Measurements from ENCODE around the gene MEIS2. TPM values are rescaled to one million over a fixed set of nuclear protein-coding genes. Genes with fewer than 3 reads are reported as not detected.

The MEIS2 gene
- total RNA-seq, 1 experiment from 2014 or later = 23.1 TPM

DNA sequence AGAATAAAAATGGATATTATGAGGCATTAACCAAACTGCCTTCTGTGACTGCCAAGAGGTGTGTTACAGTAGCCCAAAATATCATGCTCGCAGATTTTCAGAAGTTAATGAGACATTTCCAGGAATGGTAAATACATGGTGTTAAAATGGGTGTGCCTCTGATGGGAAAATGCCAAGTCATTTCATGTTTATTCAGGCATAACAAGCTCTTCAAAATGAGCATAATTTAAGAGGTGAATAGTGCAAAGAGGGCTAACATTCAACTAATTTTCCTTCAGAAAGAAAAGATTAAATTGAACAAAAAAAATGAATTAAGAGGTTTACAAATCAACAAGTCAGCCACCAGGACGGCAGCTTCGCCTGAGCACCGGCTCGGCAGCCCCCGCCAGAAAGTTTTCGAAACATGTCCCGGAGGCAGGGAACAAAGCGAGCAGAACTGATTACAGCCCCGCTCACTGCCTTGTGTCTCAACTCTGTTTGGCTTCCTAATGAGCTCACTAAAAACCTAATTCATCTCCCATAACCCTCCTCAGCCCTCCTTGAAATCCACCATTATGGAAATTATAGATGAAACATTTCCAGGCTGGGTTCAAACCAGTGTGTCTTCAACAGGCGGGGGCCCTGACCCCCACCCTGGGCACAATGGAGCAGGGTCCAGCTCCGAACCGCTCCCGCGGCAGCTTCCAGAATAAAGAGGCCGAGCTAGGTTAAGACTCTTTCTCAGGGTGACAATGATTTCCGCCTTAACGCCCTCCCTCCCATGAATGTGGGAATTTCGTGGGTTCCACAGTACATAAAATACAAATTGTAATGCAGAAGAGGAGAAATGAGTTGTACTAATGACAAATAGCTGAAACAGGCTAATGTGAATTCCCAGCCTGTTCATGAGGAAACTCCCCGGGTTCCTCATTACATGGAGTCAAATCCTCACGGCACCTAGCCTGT lies 43.9 kb downstream of the MEIS2 start:
- DNase-seq = no peak
- H3K36me3 Mint-ChIP-seq (ENCODE audit: insufficient read depth, unreplicated experiment) = no peaks in the 10 kb centered on the region
- no peak overlapping the region for H3K27ac Mint-ChIP-seq (ENCODE audit: unreplicated experiment)
- CTCF ChIA-PET = no interaction called here
- no peak for TF ChIP-seq CTCF (IDR thresholded peaks at IDR 0.05; ENCODE audit: unreplicated experiment)
- intact Hi-C loops (cut with micrococcal nuclease; ENCODE audit: unreplicated experiment) = loop anchor here (5.0 kb wide), 1 partner anchor 46 kb away; the partner anchor contains the start of gene MEIS2
- H3K4me3 Mint-ChIP-seq (ENCODE audit: low read depth, unreplicated experiment) = no peak overlapping the region
- no peaks in the 10 kb centered on the region for H3K27me3 Mint-ChIP-seq (ENCODE audit: unreplicated experiment)
- H3K4me1 Mint-ChIP-seq (ENCODE audit: low read depth, unreplicated experiment) = no peaks in the 10 kb centered on the region
- H3K9me3 Mint-ChIP-seq (ENCODE audit: low read depth, unreplicated experiment) = no peaks in the 10 kb centered on the region
- BruUV-seq (replicated peaks) = no TSS peak

- intact Hi-C loops (cut with micrococcal nuclease; ENCODE audit: unreplicated experiment) = loop anchor here (5.0 kb wide), 1 partner anchor 47 kb away; the partner anchor contains the start of gene MEIS2
Observed at GRCh38 chr15:37055481-37055880, 44.9 kb downstream of the MEIS2 start.

GRCh38 chr15:37054336-37054735 lies 46.0 kb downstream of the MEIS2 start:
- DNase-seq = no peak

More at GRCh38 chr15:37055481-37055880, 44.9 kb downstream of the MEIS2 start:
- CTCF ChIA-PET = no interaction called here
- DNase-seq = no peak
- Mint-ChIP-seq H3K27ac (ENCODE audit: unreplicated experiment) (no peak overlapping the region), H3K4me1 (ENCODE audit: low read depth, unreplicated experiment) (no peaks in the 10 kb centered on the region), H3K27me3 (ENCODE audit: unreplicated experiment) (no peaks in the 10 kb centered on the region), H3K9me3 (ENCODE audit: low read depth, unreplicated experiment) (no peaks in the 10 kb centered on the region), H3K36me3 (ENCODE audit: insufficient read depth, unreplicated experiment) (no peaks in the 10 kb centered on the region), H3K4me3 (ENCODE audit: low read depth, unreplicated experiment) (no peak overlapping the region)
- no TSS peak for BruUV-seq (replicated peaks)
- no peak for TF ChIP-seq CTCF (IDR thresholded peaks at IDR 0.05; ENCODE audit: unreplicated experiment)

DNA sequence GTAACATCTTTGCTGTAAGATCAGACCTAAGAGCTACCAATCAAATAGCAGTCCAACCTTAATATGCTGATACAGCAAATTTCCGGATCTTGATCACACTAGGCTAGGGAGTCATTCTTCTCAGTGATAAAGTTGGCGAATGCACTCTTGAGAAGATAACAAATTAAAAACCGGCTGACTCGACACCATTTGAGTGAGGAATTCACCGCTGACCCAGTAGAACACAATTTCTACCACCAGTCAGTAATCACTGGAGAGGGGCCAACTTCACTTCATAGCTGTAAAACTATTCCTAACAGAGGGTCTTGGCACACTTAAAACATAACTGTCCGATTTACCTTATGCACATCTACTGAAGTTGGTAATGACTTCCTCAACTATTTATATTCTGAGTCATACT lies 47.2 kb downstream of the MEIS2 start:
- Mint-ChIP-seq H3K9me3 (ENCODE audit: low read depth, unreplicated experiment) (no peaks in the 10 kb centered on the region), H3K36me3 (ENCODE audit: insufficient read depth, unreplicated experiment) (no peaks in the 10 kb centered on the region), H3K27ac (ENCODE audit: unreplicated experiment) (no peak overlapping the region), H3K27me3 (ENCODE audit: unreplicated experiment) (no peaks in the 10 kb centered on the region), H3K4me3 (ENCODE audit: low read depth, unreplicated experiment) (no peak overlapping the region), H3K4me1 (ENCODE audit: low read depth, unreplicated experiment) (no peaks in the 10 kb centered on the region)
- intact Hi-C loops (cut with micrococcal nuclease; ENCODE audit: unreplicated experiment) = no loop called here
- TF ChIP-seq CTCF (IDR thresholded peaks at IDR 0.05; ENCODE audit: unreplicated experiment) = no peak
- CTCF ChIA-PET = no interaction called here
- no TSS peak for BruUV-seq (replicated peaks)
- no peak for DNase-seq

More at GRCh38 chr15:37054336-37054735, 46.0 kb downstream of the MEIS2 start:
- BruUV-seq (replicated peaks) = no TSS peak
- no peak overlapping the region for H3K4me3 Mint-ChIP-seq (ENCODE audit: low read depth, unreplicated experiment)
- H3K27me3 Mint-ChIP-seq (ENCODE audit: unreplicated experiment) = no peaks in the 10 kb centered on the region
- no peaks in the 10 kb centered on the region for H3K9me3 Mint-ChIP-seq (ENCODE audit: low read depth, unreplicated experiment)
- no peak overlapping the region for H3K27ac Mint-ChIP-seq (ENCODE audit: unreplicated experiment)
- intact Hi-C loops (cut with micrococcal nuclease; ENCODE audit: unreplicated experiment) = no loop called here
- CTCF ChIA-PET = no interaction called here
- no peaks in the 10 kb centered on the region for H3K36me3 Mint-ChIP-seq (ENCODE audit: insufficient read depth, unreplicated experiment)
- TF ChIP-seq CTCF (IDR thresholded peaks at IDR 0.05; ENCODE audit: unreplicated experiment) = no peak
- H3K4me1 Mint-ChIP-seq (ENCODE audit: low read depth, unreplicated experiment) = no peaks in the 10 kb centered on the region

All from Calu3 (cell line).